Lung microvascular endothelial cell (primary cell): ENCODE results near the gene CCR4. TPM values are rescaled to one million over a fixed set of nuclear protein-coding genes. Genes with fewer than 3 reads are reported as not detected.
"Not testable (repeated sequence)": the region's sequence is repeated elsewhere in the genome, so short reads cannot be mapped to it uniquely, and the experiment has no call there.

Experiments
- DNase-seq, 2 donors: peaks; one replicate each; pipeline versions ENCODE4 v3.0.0 to v3.0.0-alpha.2; 2010; ENCODE audit warnings: low read depth in 2 of 2
- total RNA-seq: library from RNA; depleted of rRNA; stranded (reverse); fragments of >200 nt; gene quantifications from 2 replicates; pipeline ENCODE4 v1.2.1, GENCODE V29; 2014

The CCR4 gene
- not detected in 2 replicates for total RNA-seq

DNA sequence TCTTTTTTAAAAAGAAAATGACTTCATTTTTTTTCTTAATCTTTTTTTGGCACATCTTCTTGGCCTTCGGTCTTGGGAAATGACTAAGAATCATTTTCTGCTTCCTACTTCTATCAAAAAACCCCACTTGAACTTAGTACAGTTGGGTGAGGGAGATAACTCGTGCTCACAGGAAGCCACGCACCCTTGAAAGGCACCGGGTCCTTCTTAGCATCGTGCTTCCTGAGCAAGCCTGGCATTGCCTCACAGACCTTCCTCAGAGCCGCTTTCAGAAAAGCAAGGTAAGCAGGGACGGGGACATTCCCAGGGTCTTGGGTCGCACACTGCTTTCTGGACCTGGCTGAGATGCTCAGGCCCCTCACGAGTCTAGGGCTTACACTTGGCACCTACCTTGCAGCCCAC is at the start of gene CCR4:
CCR4 (plus strand) TSS at position 235 of the 402 bp plus-strand sequence. CDS start 1,779 bp downstream, outside the sequence.
- peak in 1 of 2 donors; percentile 77 for DNase-seq

- peak; percentile 5 to 49 for DNase-seq
Measured at GRCh38 chr3:32902887-32903371, 48.5 kb upstream of the CCR4 start.

DNA sequence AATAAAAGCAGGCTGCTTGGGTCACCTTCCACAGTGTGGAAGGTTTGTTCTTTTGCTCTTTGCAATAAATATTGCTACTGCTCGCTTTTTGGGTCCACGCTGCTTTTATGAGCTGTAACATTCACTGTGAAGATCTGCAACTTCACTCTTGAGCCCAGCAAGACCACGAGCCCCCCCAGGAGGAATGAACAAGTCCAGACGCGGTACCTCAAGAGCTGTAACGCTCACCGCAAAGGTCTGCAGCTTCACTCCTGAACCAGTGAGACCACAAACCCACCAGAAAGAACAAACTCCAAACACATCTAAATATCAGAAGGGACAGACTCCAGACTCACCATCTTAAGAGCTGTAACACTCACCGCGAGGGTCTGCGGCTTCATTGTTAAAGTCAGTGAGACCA is 47.5 kb upstream of the CCR4 start:
- no peak for DNase-seq

DNA sequence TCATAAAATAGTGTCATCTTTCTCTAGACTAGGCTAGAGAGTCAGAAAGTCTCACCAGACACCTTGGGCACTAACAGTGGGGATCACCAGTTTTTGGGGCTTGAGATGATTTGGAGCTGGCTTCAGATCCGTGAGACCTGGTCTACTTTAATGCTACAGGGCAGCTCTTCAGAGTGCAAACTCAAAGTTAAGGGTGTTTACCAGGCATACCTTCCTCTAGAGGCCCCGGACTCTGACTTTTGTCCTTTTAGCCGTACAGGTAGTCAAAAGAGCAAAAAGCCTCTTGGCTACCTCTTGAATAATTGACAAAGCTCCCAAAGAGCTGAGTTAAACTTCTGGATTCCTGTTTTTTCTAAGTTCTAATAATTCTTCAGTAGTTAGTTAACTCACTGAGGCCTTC is 41.4 kb upstream of the CCR4 start:
- DNase-seq, result no peak

DNA sequence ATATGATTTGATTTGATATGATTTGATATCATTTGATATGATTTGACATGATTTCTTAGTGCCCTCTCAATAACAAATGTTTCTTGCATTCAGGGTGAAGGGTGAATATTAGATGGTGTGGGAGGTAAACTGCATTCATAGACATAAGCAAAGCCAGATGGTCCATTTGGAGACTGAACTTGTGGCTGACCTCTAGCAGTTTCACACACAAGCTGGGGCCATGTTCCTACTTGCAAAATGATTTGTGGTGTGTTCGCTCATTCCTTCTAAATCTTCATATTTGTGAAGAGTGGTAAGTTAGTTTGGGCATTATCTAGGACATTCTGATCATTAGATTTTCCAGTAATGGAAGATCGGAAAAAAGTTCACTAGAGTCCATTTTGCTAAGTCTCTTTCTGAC is 40.5 kb upstream of the CCR4 start:
- DNase-seq, result no peak

DNA sequence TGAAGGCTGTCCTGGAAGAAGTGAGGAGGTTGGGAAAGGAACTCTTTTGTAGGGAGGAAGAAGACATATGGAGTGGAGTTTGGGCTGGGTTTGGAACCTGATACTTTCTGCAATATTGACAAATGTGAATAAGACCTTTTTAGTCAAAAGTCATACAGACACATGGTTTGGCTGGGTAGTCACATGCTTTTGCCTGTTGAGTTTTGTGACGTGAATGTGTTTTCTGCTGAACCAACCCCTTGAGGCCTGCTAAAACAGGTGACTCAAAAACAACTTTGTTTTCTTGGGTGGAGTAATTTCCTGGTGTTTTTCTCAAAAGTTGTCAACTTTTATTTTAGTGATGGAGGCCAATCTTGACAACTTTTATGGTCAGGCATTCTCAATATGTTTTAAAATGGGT is 39.4 kb upstream of the CCR4 start:
- no peak for DNase-seq

DNA sequence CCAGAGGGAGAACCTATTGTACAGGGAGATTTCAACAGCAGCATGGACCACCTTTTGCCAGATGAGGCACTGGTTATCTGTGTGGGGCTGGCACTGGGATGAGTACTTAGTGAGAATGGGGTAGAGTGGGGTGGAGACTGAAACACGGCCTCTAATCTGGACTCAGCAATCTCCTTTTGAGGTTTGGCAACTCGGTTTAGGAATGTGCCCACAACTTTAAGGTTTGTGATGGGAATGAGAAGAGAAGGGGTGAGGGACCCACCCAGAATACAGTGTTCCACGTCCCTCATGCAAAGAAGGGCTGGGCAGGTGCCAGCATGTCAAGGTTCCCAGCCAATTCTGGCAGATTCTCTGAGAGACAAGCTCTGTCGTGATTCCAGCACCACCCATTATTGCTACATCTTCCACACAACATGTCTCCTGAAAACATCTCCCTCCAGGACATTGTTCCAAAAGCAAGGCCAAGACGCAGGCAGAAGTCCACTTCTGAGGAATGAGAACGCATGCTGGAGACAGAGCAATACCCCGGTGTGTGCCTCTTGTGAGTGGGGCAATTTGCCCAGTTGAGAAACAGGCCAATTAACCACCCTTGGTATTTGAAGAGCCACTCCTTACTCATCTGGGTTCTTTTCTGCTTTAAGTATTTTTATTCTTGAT is 37.5 kb upstream of the CCR4 start:
- DNase-seq, result no peak

GRCh38 chr3:32919920-32920319 is 31.5 kb upstream of the CCR4 start:
- DNase-seq, result no peak

- DNase-seq, result no peak
Measured at GRCh38 chr3:32922078-32922477, 29.4 kb upstream of the CCR4 start.

GRCh38 chr3:32930161-32930560 is 21.3 kb upstream of the CCR4 start:
- DNase-seq, result no peak

- not testable (repeated sequence) for DNase-seq
Measured at GRCh38 chr3:32931273-32931672, 20.2 kb upstream of the CCR4 start.

DNA sequence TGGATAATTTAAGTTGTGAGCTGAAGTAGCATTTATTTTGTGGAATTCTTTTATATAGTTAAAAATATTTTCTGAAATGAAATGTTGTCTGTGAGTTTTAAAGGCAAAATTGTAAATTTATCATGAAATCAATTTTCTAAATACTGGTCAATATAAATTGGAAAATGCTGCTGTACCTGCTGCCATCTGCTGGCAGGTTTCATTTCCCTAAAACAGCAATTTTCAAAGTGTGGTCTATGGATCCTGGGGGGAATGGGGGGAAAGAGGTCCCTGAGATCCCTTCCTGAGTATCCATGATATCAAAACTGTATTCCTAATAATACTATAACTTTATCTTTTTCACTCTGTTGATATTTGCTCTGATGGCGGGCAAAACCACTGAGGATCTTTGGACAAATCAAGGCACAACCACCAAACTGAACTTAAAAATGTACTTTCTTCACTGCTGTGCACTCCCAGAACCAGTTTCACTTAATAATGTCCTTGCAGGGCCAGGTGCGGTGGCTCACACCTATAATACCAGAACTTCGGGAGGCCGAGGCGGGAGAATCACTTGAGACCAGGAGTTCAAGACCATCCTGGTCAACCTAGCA is 17.2 kb upstream of the CCR4 start:
- peak; percentile 26 to 45 for DNase-seq

DNA sequence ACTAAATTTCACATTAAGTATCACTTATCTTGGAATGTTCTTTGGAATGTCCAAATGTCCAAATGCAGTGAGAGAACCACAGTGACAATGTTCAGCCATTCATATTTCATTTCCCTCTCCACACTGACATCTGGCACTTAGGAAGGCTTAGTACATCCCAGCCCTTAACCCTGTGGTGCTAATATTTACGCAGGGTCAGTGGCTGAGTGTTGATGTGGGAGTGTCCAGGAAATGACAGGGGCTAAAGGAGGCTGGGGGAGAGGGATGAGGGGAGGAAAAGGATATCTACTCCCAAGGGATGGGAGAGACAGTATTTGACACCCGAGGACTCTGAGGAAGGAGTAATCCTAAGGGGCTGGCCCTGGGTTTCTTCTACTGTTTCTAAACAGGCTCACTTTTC is 14.1 kb upstream of the CCR4 start:
- DNase-seq, result peak in 1 of 2 donors; percentile 11

- not testable (repeated sequence) for DNase-seq
Measured at GRCh38 chr3:32939531-32940284, 11.7 kb upstream of the CCR4 start.

GRCh38 chr3:32940726-32941125 is 10.7 kb upstream of the CCR4 start:
- DNase-seq, result no peak

DNA sequence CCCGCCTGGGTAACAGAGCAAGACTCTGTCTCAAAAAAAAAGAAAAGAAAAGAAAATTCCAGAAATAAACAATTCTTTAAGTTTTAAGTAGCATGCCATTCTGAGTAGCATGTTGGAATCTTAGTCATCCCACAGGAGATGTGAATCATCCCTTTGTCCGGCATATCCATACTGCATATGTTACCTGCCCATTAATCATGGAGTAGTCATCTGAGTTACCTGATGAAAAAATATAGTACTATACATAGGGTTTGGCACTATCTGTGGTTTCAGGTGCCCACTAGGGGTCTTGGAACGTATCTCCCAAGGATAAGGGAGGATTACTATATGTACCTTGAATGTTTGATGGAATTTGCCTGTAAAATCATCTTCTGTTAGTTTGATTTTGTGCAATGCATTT is 6.3 kb upstream of the CCR4 start:
- peak in 1 of 2 donors; percentile 30 for DNase-seq

- not testable (repeated sequence) for DNase-seq
Measured at GRCh38 chr3:32945598-32945997, 5.8 kb upstream of the CCR4 start.

DNA sequence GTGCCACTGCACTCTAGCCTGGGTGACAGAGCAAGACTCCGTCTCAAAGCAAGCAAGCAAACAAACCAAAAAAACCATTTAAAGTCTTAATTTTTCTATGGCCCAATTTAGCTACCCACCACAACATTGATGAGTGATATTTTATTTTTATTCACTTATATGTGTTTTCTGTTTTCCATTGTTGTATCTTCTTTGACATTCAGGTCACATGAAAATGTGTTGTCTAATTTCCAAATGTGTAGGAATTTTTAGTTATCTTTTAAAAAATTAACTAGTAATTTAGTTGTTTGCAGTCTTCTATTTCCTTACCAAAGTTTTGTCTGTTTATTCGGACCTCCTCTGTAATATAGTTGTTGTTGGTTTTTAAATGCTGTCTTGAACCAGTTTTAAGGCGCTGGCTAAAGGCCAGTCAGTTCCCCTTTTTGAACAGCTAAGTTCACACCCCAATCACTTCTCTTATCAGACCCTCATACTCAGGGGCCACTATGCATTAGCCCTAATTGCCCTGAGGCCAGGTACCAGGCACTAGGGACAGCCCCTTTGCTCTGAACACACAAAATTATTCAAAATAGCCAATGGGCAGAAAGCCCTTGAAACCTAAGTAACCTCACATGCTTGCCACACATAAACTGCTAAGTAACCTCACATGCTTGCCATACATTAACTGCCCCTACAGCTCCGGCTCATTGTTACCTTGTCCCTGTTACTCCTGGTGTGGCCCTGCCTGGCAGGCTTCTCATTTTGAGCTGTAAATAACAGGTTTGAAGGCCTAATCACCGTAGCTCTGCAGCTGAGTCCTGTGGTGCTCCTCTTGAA is 4.3 kb upstream of the CCR4 start:
- DNase-seq, result no peak

- peak; percentile 87 to 90 for DNase-seq
Measured at GRCh38 chr3:32947789-32948238, 3.6 kb upstream of the CCR4 start.

- no peak for DNase-seq
Measured at GRCh38 chr3:32948625-32949445, 2.6 kb upstream of the CCR4 start.

DNA sequence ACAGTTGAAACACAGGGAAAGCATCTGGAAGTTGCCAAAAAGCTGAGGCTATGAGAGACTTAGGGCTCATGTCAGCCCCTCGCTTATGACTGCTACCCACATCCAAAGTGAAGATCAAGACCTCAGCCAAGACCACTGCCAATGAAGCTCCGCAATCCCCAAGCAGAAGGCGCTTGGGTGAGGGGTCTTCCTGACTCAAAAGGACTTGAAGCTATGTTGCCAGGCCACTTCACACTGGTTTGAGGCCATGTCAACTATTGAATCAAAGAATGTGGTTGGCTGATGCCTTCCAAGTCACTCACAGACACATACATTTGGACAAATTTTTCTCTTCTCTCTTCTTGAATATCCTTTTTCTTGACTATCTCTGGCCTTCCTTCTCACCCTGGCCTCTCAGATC is 928 bp upstream of the CCR4 start:
- DNase-seq, result no peak
